H54 (cell line): ENCODE data around the gene SOX2.

Source experiments
- DNase-seq: peaks from one replicate; pipeline ENCODE4 v3.0.0; 2011; ENCODE audit warnings: low spot score, mixed read lengths; ENCODE audit not compliant: insufficient read length
- FAIRE-seq: peaks from 3 replicates; lab custom pipeline; 2011; peaks lifted over from hg19 to GRCh38; lab: Jason Lieb, UNC
- POLR2A ChIP-seq: IDR thresholded peaks from 2 replicates; pipeline ENCODE4 v1.6.1; 2011; ENCODE audit warnings: low read depth, mild to moderate bottlenecking, low read length

SOX2 gene

GRCh38 chr3:181722766-181723425 lies 11.2 kb downstream of the SOX2 start:
- FAIRE-seq (no peak), DNase-seq (no peak)
- no peak for TF ChIP-seq POLR2A

GRCh38 chr3:181723625-181724191 lies 12.0 kb downstream of the SOX2 start:
- TF ChIP-seq POLR2A = no peak
- no peak for DNase-seq
- no peak for FAIRE-seq

DNA sequence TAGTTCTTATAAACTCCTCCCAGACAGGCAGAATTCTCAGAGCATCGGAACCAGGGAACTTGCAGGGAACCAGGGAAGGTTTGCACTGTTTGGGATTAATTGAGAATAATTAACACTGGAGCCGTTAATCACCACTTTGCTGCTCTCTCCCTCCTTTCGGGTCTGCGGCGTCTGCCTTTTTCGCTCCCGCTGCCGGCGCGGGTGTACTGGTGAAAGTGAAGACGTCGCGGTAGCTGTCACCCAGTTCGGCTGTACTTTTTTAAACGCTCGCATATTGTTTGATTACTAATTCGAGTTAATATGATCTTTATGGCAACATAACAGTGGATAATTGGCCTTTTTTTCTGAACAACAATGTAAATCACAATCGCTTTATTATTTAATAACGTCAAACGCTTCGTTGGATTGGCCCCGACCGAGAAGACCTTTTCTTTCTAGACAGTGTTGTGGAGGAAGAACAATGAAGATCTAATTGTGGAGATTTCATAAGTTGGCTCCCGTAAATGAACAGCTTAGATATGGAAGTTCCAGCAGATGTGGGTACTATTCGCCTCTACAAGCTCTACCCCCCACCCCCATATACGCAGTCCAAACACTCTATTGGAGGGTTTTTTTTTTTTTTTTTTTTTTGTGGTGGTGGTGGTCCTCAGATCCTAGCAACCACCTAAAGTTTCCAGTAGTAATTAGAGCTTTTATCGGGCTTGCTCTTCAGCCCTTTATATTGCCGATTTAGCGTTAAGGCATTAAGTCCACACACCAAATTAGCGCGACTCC lies 12.7 kb downstream of the SOX2 start:
- no peak for TF ChIP-seq POLR2A
- no peak for DNase-seq
- no peak for FAIRE-seq

DNA sequence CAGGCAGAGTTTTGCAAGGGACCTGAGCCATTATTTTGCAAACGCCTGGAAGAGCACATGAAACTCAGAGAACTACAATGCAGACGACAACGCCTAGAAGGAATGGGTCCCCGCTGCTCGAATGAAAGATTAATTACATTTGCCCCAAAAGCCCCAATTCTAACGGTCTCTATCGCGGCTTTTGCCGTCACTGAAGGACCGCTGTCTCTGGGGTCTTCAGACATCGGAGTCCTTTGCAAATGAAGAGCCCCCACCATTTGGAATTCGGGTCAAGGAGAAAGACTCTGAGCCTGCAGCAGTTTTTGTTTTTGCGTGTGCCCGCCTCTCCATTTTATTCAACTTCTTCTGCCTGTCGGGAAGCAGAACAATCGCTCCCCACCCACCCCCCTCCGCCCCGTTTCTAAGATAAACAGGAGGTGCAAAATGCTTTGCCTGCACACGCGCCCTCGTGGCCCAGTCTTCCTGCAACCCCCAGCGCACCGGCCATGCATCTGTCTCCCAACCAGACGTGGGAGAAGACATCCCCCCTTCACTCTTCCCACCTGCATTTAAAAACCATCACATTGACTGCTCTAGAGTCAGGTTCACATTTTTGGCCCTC lies 13.5 kb downstream of the SOX2 start:
- TF ChIP-seq POLR2A = no peak
- no peak for DNase-seq
- no peak for FAIRE-seq

DNA sequence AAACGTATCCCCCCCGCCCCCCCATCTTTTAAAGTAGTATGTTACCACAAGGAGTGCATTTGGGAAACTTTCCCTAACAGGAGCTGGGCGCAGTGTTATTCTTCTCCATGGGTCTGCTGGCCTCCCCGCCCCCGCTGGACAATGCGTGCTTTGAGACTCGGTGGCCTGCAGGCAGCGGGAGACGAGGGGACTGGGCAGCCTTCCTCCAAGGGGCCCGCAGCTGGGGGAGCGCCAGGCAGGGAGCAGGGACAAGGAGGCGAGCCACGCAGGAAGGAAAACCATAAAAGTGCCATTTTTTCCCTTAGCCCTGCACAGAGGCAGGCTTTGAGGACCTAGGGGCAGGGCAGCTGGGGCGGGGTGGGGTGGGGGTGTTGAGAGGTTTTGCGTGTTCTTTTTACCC lies 14.1 kb downstream of the SOX2 start:
- FAIRE-seq = no peak
- TF ChIP-seq POLR2A = no peak
- DNase-seq = no peak

DNA sequence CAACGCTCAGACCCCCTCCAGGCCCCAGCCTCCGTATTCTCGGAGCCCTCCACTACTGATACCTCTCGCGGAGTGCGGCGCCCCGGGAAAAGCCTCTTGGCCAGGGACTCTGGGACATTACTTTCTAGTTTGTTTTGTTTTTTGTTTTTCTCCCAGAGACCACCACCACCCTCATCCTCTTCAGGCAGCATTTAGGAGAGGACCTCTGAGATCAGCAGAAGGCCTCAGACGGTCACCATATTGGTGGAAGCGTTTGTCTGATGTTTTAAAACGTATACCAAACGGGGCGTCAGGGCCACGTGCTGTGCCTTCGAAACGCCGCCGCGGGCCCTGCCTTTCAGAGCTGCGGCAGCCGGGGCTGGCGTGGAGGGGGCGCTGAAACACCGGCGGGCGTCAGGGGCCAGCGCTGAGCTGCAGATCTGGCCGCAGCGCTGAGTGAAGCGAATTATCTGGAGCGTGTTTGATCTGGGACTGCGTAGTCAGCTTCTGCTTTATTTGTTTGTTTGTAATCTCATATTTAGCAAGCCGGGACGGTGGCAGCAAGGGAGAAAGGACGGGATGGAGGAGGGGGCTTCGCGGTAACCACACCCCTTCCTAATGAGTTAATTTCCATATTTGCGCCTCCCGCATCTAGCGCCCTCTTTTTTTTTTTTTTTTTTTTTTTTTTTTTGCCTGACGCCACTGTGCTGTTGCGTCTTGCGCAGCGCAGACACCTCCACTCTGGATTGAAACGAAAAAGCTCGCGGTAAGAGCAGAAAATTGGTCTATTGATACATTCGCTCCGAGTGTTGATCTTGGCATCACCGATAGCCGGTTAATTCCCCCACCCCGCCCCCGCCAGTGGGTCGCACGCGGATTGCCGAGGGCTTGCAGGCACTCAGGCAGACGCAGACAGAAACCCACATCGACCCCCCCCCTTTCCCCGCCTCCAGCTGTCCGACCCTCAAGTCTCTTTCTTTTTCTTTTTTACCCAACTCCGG lies 14.9 kb downstream of the SOX2 start:
- DNase-seq (no peak), FAIRE-seq (no peak)
- no peak for TF ChIP-seq POLR2A

DNA sequence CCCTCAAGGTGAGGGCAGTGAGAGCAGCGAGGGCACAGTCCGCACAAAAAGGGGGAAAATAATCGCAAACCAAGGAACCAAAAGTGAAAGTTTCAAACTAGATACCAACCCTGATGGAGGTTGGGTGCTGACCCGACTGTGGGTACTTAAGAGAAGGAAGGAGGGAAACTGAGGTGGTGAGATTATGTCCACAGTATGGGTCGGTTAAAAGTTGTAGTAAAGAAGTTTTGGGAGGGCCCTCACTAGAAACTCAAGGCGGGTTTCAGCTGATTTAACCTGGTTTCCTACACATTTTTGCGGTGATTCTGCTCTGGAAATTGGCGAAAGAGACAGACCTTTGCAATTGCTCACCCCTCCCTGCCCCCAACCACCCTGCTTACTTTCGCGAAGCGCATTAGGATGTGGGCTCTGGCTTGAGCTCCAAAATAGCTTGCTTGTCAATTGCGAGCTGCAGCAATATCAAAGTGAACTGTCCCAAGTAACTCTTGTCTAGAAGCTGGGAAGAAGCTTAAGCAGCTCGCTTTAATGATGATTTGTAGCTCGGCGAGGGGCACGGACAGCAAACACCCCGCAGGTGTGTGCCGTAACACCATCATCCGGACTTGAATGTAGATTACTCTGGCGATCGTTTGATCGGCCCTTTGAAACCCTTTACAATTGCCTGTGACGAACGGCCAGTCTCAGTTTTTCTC lies 15.8 kb downstream of the SOX2 start:
- TF ChIP-seq POLR2A = no peak
- FAIRE-seq (no peak), DNase-seq (no peak)

DNA sequence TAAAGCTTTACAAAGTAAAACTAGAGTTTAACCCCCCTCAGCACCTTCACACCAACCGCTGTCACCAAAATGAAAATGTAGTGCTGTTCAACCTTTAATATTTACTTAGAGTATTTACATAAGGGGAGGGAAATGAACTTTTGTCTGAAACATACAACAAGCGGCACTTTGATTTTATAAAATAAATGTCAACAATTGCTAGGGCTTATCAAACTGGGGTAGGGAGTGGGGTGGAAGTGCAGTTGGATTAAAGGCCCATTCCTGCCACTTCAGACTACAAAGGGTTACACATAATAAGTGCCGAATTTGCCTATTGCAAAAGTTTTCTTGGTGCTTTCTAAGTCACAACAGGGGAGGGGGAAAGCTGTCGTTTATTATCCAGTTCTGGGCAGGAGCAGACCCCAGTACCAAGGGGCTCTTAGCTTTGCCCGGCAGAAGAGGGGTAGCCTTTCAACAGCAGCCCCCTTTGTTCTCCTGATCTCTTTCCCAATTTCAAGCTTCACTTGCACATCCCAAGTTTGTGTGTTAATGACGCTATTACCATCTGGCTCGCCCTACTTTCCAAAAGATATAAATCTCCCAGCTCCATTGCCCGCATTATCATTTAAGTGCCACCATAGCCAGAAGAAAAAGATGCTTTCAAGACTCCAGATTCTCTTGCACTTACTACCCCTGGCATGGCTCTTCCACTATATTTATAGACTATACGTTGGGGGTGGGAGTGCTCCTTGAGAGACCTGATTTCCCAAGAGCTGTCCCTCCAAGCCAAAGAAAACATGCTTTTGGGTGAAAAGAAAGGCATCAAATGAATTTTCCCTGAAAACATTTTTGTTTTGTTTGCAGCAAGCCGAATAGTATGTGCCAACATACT lies 17.0 kb downstream of the SOX2 start:
- FAIRE-seq (no peak), DNase-seq (no peak)
- no peak for TF ChIP-seq POLR2A

DNA sequence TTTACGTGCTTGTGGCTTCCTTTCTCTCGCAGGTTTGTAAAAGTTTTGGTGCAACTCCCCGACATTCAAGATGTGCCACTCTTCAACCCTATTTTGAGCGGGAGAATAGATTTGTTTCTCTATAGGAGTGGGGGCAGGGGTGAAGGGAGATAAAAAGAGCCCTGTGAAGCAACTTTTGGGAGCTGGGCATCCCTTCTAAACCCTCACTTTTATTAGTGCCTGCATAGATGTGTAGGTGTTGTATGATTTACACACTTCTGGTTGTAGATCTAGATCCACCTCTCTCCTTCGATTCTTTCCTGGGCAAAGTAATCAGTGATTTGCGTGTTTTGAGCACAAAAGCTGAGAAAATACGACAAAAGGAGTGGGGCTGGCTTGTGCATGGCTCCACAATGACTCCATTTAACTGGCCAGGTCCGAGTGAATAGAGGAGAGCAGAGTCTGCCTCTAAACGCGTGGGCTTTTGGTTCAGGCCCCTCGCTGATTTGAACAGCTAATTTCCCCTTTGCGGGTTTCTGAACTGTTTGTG lies 17.7 kb downstream of the SOX2 start:
- no peak for DNase-seq
- TF ChIP-seq POLR2A = no peak
- FAIRE-seq = no peak

DNA sequence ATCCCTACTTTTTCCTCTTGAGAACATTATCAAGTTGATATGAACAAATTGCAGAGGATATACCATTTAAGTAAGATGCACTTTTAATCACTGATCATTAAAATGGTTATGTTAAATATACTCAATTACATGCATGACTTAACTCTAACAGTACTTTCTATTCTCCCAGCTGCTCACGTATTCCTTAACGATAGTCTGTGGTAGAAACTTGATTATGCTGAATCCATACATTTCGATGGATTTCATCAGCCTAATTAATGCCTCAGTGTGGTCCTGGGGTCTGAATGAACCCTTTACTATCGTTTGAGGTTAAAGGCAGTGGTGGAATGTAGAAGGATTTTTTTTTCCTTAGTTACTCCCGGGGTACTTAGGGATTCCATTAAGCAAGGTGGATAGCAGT lies 18.6 kb downstream of the SOX2 start:
- DNase-seq (no peak), FAIRE-seq (no peak)
- no peak for TF ChIP-seq POLR2A

DNA sequence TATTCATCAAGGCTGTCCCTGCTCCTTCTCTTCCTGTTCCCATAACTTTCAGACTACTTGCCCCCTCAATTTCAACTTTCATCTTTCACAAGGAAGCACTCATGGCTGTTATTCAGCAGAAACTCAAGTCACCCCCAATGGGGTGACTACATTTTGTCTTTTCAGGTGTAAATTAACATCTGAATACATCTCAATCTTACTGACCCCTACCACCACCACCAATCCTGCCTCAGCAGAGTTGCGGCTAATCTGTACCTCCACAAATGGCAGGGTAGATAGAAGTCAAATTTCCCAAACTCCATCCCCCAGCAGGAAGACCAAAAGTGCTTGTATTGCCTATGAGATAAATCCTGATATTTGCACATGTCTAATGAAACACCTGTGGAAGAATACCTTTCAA lies 19.2 kb downstream of the SOX2 start:
- FAIRE-seq = no peak
- no peak for TF ChIP-seq POLR2A
- DNase-seq = no peak

- TF ChIP-seq POLR2A = no peak
- FAIRE-seq (no peak), DNase-seq (no peak)
Measured at GRCh38 chr3:181735911-181736310, 24.2 kb downstream of the SOX2 start.
